CD8-positive, alpha-beta memory T cell (primary cell): Measurements from ENCODE around the gene AUTS2. TPM values are rescaled to one million over a fixed set of nuclear protein-coding genes. Genes with fewer than 3 reads are reported as not detected.

Experiments used
- CTCF ChIA-PET: fragments of 350-600 bp; sonication (Branson Sonifier 250); formaldehyde crosslinking; loops from one replicate; lab custom pipeline; 2021; ENCODE audit warnings: antibody characterized with exemption; lab: Charles Lee
- POLR2A ChIA-PET: fragments of 350-600 bp; sonication (Branson Sonifier 250); formaldehyde crosslinking; loops from one replicate; lab custom pipeline; 2021; ENCODE audit warnings: antibody characterized with exemption; lab: Charles Lee
- DNase-seq, 5 donors: peaks; one replicate each; pipeline versions ENCODE4 v3.0.0 to v3.0.0-alpha.2; 2020 to 2022; ENCODE audit warnings: mixed read lengths in 1 of 5
- H3K27ac ChIP-seq: one replicate; pipeline ENCODE4 v1.7.0; 2013; ENCODE audit warnings: low read depth, mild to moderate bottlenecking, low read length, moderate library complexity
- H3K27me3 ChIP-seq: 2 replicates; pipeline ENCODE4 v1.7.0; 2013; ENCODE audit warnings: low read length, mild to moderate bottlenecking; ENCODE audit not compliant: insufficient read depth, poor library complexity, severe bottlenecking
- H3K36me3 ChIP-seq: 2 replicates; pipeline ENCODE4 v1.7.0; 2013; ENCODE audit warnings: mild to moderate bottlenecking, low read length, moderate library complexity; ENCODE audit not compliant: insufficient read depth
- H3K4me1 ChIP-seq: 2 replicates; pipeline ENCODE4 v1.7.0; 2013; ENCODE audit warnings: mild to moderate bottlenecking, low read length, moderate library complexity; ENCODE audit not compliant: insufficient read depth
- H3K4me3 ChIP-seq: 2 replicates; pipeline ENCODE4 v1.7.0; 2013; ENCODE audit warnings: mild to moderate bottlenecking, low read length
- H3K9me3 ChIP-seq: 2 replicates; pipeline ENCODE4 v1.7.0; 2013; ENCODE audit warnings: mild to moderate bottlenecking, low read length
- H3K27ac Mint-ChIP-seq, 8 donors: one replicate each; pipeline ENCODE4 v1.8.0; 2020 to 2021; ENCODE audit warnings: mixed read lengths in 8 of 8, mild to moderate bottlenecking in 6 of 8, inconsistent platforms in 3 of 8, moderate library complexity in 3 of 8
- H3K27me3 Mint-ChIP-seq, 2 donors: one replicate each; pipeline ENCODE4 v1.8.0; 2020 to 2021; ENCODE audit warnings: mixed read lengths in 2 of 2, mild to moderate bottlenecking in 1 of 2, moderate library complexity in 1 of 2
- H3K36me3 Mint-ChIP-seq, 3 donors: one replicate each; pipeline ENCODE4 v1.8.0; 2020 to 2021; ENCODE audit warnings: mixed read lengths in 3 of 3, inconsistent platforms in 1 of 3, mild to moderate bottlenecking in 1 of 3
- H3K4me1 Mint-ChIP-seq, 3 donors: one replicate each; pipeline ENCODE4 v1.8.0; 2020 to 2021; ENCODE audit warnings: mixed read lengths in 3 of 3, inconsistent platforms in 1 of 3, mild to moderate bottlenecking in 1 of 3
- H3K4me3 Mint-ChIP-seq, 7 donors: one replicate each; pipeline ENCODE4 v1.8.0; 2020 to 2021; ENCODE audit warnings: mixed read lengths in 7 of 7, mild to moderate bottlenecking in 6 of 7, moderate library complexity in 4 of 7, inconsistent platforms in 2 of 7
- H3K9me3 Mint-ChIP-seq, 5 donors: one replicate each; pipeline ENCODE4 v1.8.0; 2020 to 2022; ENCODE audit warnings: mixed read lengths in 5 of 5, mild to moderate bottlenecking in 3 of 5, moderate library complexity in 2 of 5, inconsistent platforms in 1 of 5
- polyA plus RNA-seq: library from polyadenylated mRNA; unstranded; fragments of 300-500 nt; fragmentation: Illumina TruSeq; gene quantifications from one replicate; pipeline ENCODE4 v1.2.3, GENCODE V29; 2021
- total RNA-seq, 2 experiments: library from RNA; stranded (reverse); gene quantifications; one replicate each; pipeline ENCODE4 v1.2.3, GENCODE V29; 2021

The AUTS2 gene
- total and polyA plus RNA-seq, 3 experiments from 2014 or later: 4.4 to 9.9 (median 5.3) TPM

GRCh38 chr7:70620333-70621055, 1022.2 kb downstream of the AUTS2 start:
- no peaks in the 10 kb centered on the region for H3K9me3 ChIP-seq
- no peaks in the 10 kb centered on the region for H3K36me3 ChIP-seq
- H3K4me1 Mint-ChIP-seq: no peaks in the 10 kb centered on the region
- DNase-seq: no peak
- no peak overlapping the region for H3K4me3 ChIP-seq
- H3K4me1 ChIP-seq: no peaks in the 10 kb centered on the region
- peak overlapping the region in 1 of 7 donors; percentile 24 for H3K4me3 Mint-ChIP-seq
- no peak overlapping the region for H3K27ac ChIP-seq
- no peaks in the 10 kb centered on the region for H3K27me3 ChIP-seq
- H3K27ac Mint-ChIP-seq: peak overlapping the region in 1 of 8 donors; percentile 86
- ChIA-PET POLR2A (no interaction called here), CTCF (interaction anchor here (1.0 kb wide), 1 partner anchor 9 kb away, joined by 3 read pairs; no protein-coding TSS in a partner anchor)
- peaks cover 0 to 2% (median 0%) of the 10 kb centered on the region in 3 donors for H3K36me3 Mint-ChIP-seq
- no peaks in the 10 kb centered on the region for H3K9me3 Mint-ChIP-seq
- no peaks in the 10 kb centered on the region for H3K27me3 Mint-ChIP-seq

- H3K4me3 Mint-ChIP-seq: no peak overlapping the region
- H3K36me3 Mint-ChIP-seq: peaks cover 0 to 3% (median 0%) of the 10 kb centered on the region in 3 donors
- POLR2A ChIA-PET: no interaction called here
Measured at GRCh38 chr7:70621954-70622600, 1023.8 kb downstream of the AUTS2 start.

DNA sequence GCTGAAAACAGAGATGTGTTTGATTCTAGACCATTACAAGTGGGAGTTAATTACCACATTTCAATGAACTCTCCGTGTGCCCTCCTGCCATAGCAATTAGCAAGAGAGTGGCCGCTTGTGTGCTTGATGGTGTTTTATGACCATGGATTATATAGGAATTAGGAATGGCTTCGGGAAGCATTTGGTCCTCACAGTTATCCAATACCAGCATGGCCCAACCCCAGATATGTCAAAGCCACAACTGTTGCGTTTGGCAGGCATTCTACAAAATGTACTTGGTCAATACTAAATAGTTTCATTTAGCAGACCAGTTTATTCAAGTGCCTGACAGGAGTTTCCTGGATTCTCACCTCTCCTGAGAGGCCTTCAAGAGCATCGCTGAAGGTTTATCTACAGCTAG, 1024.7 kb downstream of the AUTS2 start:
- Histone ChIP-seq H3K4me3 (no peak overlapping the region), H3K9me3 (no peaks in the 10 kb centered on the region), H3K27ac (no peak overlapping the region), H3K4me1 (no peaks in the 10 kb centered on the region), H3K36me3 (no peaks in the 10 kb centered on the region), H3K27me3 (no peaks in the 10 kb centered on the region)
- no peak for DNase-seq
- Mint-ChIP-seq H3K4me1 (no peaks in the 10 kb centered on the region), H3K4me3 (no peak overlapping the region), H3K27ac (peak overlapping the region in 1 of 8 donors; percentile 29), H3K27me3 (peaks cover 0 to 6% of the 10 kb centered on the region in 2 donors), H3K36me3 (peaks cover 0 to 3% (median 0%) of the 10 kb centered on the region in 3 donors), H3K9me3 (no peaks in the 10 kb centered on the region)
- ChIA-PET CTCF (no interaction called here), POLR2A (no interaction called here)

More at GRCh38 chr7:70621954-70622600, 1023.8 kb downstream of the AUTS2 start:
- no peak for DNase-seq
- H3K4me3 ChIP-seq: no peak overlapping the region
- CTCF ChIA-PET: no interaction called here
- H3K27me3 ChIP-seq: no peaks in the 10 kb centered on the region
- no peaks in the 10 kb centered on the region for H3K9me3 Mint-ChIP-seq
- no peak overlapping the region for H3K27ac ChIP-seq
- no peaks in the 10 kb centered on the region for H3K27me3 Mint-ChIP-seq
- no peaks in the 10 kb centered on the region for H3K4me1 Mint-ChIP-seq
- no peaks in the 10 kb centered on the region for H3K36me3 ChIP-seq
- H3K9me3 ChIP-seq: no peaks in the 10 kb centered on the region
- H3K4me1 ChIP-seq: no peaks in the 10 kb centered on the region
- H3K27ac Mint-ChIP-seq: no peak overlapping the region

GRCh38 chr7:70624500-70625103, 1026.3 kb downstream of the AUTS2 start:
- CTCF ChIA-PET: no interaction called here
- H3K9me3 ChIP-seq: no peaks in the 10 kb centered on the region
- peaks cover 0 to 6% of the 10 kb centered on the region in 2 donors for H3K27me3 Mint-ChIP-seq
- H3K4me1 ChIP-seq: no peaks in the 10 kb centered on the region
- DNase-seq: no peak
- POLR2A ChIA-PET: no interaction called here
- H3K27me3 ChIP-seq: no peaks in the 10 kb centered on the region
- H3K4me3 ChIP-seq: no peak overlapping the region
- no peaks in the 10 kb centered on the region for H3K9me3 Mint-ChIP-seq
- no peak overlapping the region for H3K27ac ChIP-seq
- no peaks in the 10 kb centered on the region for H3K36me3 ChIP-seq
- no peaks in the 10 kb centered on the region for H3K4me1 Mint-ChIP-seq
- no peak overlapping the region for H3K4me3 Mint-ChIP-seq
- peaks cover 0 to 3% (median 0%) of the 10 kb centered on the region in 3 donors for H3K36me3 Mint-ChIP-seq
- peak overlapping the region in 1 of 8 donors; percentile 9 for H3K27ac Mint-ChIP-seq

DNA sequence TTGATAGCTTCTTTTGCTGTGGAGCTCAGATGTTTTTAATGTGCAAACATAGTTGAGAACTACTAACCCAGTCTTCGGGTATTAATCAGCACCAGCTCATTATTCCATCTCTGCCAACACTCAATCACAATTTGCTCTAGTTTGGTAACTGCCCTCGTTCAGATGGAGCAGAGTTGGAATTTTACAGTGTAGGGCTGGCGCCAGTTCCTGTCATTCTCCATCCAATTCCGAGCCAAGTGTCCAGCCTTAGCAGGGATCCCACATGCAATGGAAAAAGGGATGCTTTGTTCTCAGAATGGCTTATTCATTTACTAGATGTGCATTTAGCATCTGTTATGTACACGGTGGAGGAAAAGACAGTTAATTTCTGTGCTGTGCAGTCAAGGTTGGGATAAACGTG, 1029.2 kb downstream of the AUTS2 start:
- ChIA-PET POLR2A (no interaction called here), CTCF (no interaction called here)
- peaks cover 0 to 3% (median 0%) of the 10 kb centered on the region in 3 donors for H3K36me3 Mint-ChIP-seq
- H3K4me1 ChIP-seq: no peaks in the 10 kb centered on the region
- H3K4me3 ChIP-seq: no peak overlapping the region
- DNase-seq: no peak
- no peaks in the 10 kb centered on the region for H3K4me1 Mint-ChIP-seq
- no peaks in the 10 kb centered on the region for H3K36me3 ChIP-seq
- no peaks in the 10 kb centered on the region for H3K9me3 Mint-ChIP-seq
- H3K27me3 ChIP-seq: no peaks in the 10 kb centered on the region
- peaks cover 0 to 6% of the 10 kb centered on the region in 2 donors for H3K27me3 Mint-ChIP-seq
- no peaks in the 10 kb centered on the region for H3K9me3 ChIP-seq
- no peak overlapping the region for H3K27ac Mint-ChIP-seq
- H3K4me3 Mint-ChIP-seq: no peak overlapping the region
- no peak overlapping the region for H3K27ac ChIP-seq

DNA sequence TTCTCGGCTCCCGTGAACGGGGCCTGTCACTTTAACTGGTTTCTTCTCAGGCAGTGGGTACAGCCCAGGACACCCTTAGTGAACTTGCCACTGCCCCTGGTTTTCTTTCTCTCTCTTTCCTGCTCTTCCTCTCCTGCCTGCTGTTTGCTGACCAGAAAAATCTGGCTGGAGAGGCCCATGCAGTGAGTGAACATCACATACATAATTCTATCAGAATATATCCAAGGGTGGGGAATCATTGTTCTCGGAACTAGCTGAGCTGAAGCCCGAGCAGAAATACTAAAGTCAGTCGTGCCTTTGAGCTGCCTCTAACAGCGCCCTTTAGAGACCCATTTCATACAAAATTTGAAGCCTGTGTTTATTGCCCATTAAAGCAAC, 1032.2 kb downstream of the AUTS2 start:
- Histone ChIP-seq H3K4me3 (no peak overlapping the region), H3K9me3 (no peaks in the 10 kb centered on the region), H3K27ac (no peak overlapping the region), H3K36me3 (no peaks in the 10 kb centered on the region), H3K27me3 (no peaks in the 10 kb centered on the region), H3K4me1 (no peaks in the 10 kb centered on the region)
- peaks cover 0 to under 1% (median 0%) of the 10 kb centered on the region in 3 donors for H3K4me1 Mint-ChIP-seq
- H3K36me3 Mint-ChIP-seq: peaks cover 0 to 3% (median 0%) of the 10 kb centered on the region in 3 donors
- no peak overlapping the region for H3K4me3 Mint-ChIP-seq
- peaks cover 0 to 6% of the 10 kb centered on the region in 2 donors for H3K27me3 Mint-ChIP-seq
- ChIA-PET CTCF (no interaction called here), POLR2A (no interaction called here)
- DNase-seq: no peak
- no peaks in the 10 kb centered on the region for H3K9me3 Mint-ChIP-seq
- peak overlapping the region in 2 of 8 donors; percentile 40 to 81 for H3K27ac Mint-ChIP-seq

DNA sequence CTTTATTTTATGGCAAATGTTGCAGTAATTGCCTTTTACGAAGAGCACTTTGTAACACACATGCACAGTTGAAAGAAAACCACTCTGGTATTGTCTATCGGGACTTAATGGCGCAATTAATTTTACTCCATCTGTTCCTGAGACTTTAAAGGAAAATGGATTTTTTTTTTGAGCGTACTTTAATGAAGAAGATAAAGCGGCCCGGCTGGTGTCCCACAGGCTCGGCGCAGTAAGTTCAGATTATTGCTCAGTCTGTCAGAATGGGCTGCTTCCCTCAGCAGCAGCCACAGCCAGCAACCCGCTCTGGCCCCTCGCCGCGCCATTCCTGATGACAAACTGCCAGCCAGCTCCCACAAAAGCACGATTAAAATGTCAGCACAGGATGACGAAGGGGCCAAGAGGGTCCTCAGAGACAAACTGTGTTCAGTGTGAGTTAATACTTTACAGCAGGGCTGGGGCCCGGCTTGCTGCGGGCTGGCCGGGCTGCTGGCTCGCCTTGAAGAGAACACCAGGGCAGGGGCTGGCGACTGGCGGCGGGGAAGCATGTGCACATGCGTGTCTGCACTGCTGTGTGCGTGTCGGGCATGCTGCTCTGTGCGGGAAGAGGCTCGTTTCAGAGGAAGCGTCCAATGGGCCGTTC, 1032.7 kb downstream of the AUTS2 start:
- no peak for DNase-seq
- Mint-ChIP-seq H3K27ac (no peak overlapping the region), H3K4me3 (no peak overlapping the region), H3K4me1 (peaks cover 0 to 6% (median 0%) of the 10 kb centered on the region in 3 donors), H3K27me3 (peaks cover 0 to 6% of the 10 kb centered on the region in 2 donors), H3K36me3 (peaks cover 0 to 3% (median 0%) of the 10 kb centered on the region in 3 donors), H3K9me3 (no peaks in the 10 kb centered on the region)
- H3K4me3 ChIP-seq: no peak overlapping the region
- no peaks in the 10 kb centered on the region for H3K4me1 ChIP-seq
- POLR2A ChIA-PET: no interaction called here
- no peaks in the 10 kb centered on the region for H3K9me3 ChIP-seq
- H3K27ac ChIP-seq: no peak overlapping the region
- H3K36me3 ChIP-seq: no peaks in the 10 kb centered on the region
- no peaks in the 10 kb centered on the region for H3K27me3 ChIP-seq
- CTCF ChIA-PET: no interaction called here
